Measurements from ENCODE around the gene CELF6. TPM values are rescaled to one million over a fixed set of nuclear protein-coding genes. Genes with fewer than 3 reads are reported as not detected.

CELF6 gene
- total RNA-seq, 4 donors from 2014 or later: 0.70 to 1.5 (median 0.99) TPM

DNA sequence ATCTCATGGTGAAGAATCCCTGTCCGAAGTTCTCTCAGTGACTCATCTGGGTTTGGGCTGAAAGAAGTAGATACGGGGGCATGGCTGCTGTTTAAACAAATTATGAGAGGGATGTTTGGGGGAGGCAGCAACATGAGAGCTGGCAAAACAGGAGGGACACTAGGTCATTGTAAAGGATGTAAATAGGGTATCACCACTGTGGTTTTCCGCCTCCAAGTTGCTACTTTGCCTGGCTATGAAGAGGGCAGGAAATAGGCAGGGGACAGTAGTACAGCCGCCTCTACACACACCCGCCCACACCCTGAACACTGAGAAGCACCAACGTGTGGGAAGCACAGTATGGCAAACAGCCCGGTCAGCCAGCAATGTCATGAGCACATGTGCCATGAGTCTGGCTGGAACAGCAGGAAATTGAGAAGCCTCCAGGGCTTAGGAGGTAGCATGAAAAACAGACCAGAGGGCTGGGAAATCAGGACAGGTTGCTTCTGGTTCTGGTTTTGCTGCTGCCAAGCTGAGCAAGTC is 38.8 kb upstream of the CELF6 start:
- 14% methylated on average over 7 of the region's 7 CpGs for WGBS
- Histone ChIP-seq H3K4me3 (no peak overlapping the region), H3K27me3 (no peaks in the 10 kb centered on the region), H3K4me1 (peaks cover 33% of the 10 kb centered on the region), H3K27ac (peak overlapping the region; percentile 77), H3K9me3 (no peaks in the 10 kb centered on the region), H3K36me3 (peaks cover 27% of the 10 kb centered on the region)
- DNase-seq (ENCODE audit: low spot score in 2 of 2): peak; percentile 84 to 88
- TF ChIP-seq POLR2AphosphoS5 (IDR thresholded peaks at IDR 0.05) (peak in 1 of 3 donors; percentile 30), EP300 (IDR thresholded peaks at IDR 0.05) (no peak)

DNA sequence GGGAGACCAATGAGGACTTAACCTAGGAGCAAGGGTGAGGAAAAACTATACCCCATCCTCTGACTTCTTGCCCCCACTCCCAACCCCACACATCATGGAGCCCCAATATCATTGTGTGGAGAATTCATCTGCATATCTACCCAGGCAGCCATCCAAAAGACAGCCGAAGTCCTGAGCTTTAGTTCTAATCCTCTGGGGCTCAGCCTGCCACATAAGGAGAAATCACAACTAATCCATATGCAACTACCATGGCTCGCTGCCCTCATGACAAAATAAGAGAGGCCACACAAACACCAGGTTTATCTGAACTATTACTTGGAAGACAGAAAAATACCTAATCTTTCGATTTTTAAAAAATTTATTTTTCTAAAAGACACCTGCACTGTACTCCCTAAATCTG is 38.2 kb upstream of the CELF6 start:
- Histone ChIP-seq H3K9me3 (no peaks in the 10 kb centered on the region), H3K27ac (peak overlapping the region; percentile 16), H3K27me3 (no peaks in the 10 kb centered on the region), H3K4me1 (peaks cover 33% of the 10 kb centered on the region), H3K36me3 (peaks cover 33% of the 10 kb centered on the region), H3K4me3 (no peak overlapping the region)
- 81% methylated on average over 3 of the region's 3 CpGs for WGBS
- TF ChIP-seq POLR2AphosphoS5 (IDR thresholded peaks at IDR 0.05) (no peak), EP300 (IDR thresholded peaks at IDR 0.05) (no peak), POLR2A (IDR thresholded peaks at IDR 0.05) (no peak)
- TF ChIP-seq, protein P1, sequence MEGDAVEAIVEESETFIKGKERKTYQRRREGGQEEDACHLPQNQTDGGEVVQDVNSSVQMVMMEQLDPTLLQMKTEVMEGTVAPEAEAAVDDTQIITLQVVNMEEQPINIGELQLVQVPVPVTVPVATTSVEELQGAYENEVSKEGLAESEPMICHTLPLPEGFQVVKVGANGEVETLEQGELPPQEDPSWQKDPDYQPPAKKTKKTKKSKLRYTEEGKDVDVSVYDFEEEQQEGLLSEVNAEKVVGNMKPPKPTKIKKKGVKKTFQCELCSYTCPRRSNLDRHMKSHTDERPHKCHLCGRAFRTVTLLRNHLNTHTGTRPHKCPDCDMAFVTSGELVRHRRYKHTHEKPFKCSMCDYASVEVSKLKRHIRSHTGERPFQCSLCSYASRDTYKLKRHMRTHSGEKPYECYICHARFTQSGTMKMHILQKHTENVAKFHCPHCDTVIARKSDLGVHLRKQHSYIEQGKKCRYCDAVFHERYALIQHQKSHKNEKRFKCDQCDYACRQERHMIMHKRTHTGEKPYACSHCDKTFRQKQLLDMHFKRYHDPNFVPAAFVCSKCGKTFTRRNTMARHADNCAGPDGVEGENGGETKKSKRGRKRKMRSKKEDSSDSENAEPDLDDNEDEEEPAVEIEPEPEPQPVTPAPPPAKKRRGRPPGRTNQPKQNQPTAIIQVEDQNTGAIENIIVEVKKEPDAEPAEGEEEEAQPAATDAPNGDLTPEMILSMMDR (IDR thresholded peaks at IDR 0.05): no peak
- DNase-seq (ENCODE audit: low spot score in 2 of 2): no peak

DNA sequence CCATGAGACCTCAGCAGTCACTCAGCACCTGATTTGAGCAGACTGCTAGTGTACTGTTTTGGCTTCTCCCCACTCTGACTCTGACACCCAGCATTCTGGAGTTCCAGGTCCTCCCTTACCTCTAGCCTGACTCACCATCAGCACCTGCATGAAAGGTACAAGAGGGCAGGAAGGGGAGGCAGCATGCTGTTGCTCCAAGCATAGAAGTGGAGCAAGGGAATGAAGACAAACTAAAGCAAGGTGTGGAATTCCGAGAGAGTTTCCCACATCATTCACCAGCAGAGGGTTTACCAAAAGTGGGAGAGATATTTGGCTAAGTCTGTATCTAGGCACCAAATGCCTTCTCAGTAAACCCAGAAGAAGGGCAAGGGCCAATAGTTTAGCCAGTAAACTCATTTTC is 34.5 kb upstream of the CELF6 start:
- no peak for DNase-seq (ENCODE audit: low spot score in 2 of 2)
- TF ChIP-seq POLR2AphosphoS5 (IDR thresholded peaks at IDR 0.05) (no peak), EP300 (IDR thresholded peaks at IDR 0.05) (no peak), POLR2A (IDR thresholded peaks at IDR 0.05) (no peak)
- TF ChIP-seq, protein P1 (IDR thresholded peaks at IDR 0.05): no peak
- peaks cover 20% of the 10 kb centered on the region for H3K4me1 ChIP-seq
- H3K9me3 ChIP-seq: no peaks in the 10 kb centered on the region
- H3K27me3 ChIP-seq: no peaks in the 10 kb centered on the region
- H3K27ac ChIP-seq: no peak overlapping the region
- H3K4me3 ChIP-seq: no peak overlapping the region
- 100% methylated on average over 1 of the region's 1 CpG for WGBS
- H3K36me3 ChIP-seq: peaks cover 67% of the 10 kb centered on the region

GRCh38 chr15:72353266-72353665 is 33.3 kb upstream of the CELF6 start:
- H3K27me3 ChIP-seq: no peaks in the 10 kb centered on the region
- H3K4me3 ChIP-seq: no peak overlapping the region
- WGBS: 91% methylated on average over 2 of the region's 2 CpGs
- no peak overlapping the region for H3K27ac ChIP-seq
- no peak for DNase-seq (ENCODE audit: low spot score in 2 of 2)
- H3K4me1 ChIP-seq: peaks cover 8% of the 10 kb centered on the region
- H3K36me3 ChIP-seq: peaks cover 79% of the 10 kb centered on the region
- TF ChIP-seq POLR2AphosphoS5 (IDR thresholded peaks at IDR 0.05): no peak
- TF ChIP-seq EP300 (IDR thresholded peaks at IDR 0.05): no peak
- TF ChIP-seq POLR2A (IDR thresholded peaks at IDR 0.05): no peak
- TF ChIP-seq, protein P1 (IDR thresholded peaks at IDR 0.05): no peak
- no peaks in the 10 kb centered on the region for H3K9me3 ChIP-seq

DNA sequence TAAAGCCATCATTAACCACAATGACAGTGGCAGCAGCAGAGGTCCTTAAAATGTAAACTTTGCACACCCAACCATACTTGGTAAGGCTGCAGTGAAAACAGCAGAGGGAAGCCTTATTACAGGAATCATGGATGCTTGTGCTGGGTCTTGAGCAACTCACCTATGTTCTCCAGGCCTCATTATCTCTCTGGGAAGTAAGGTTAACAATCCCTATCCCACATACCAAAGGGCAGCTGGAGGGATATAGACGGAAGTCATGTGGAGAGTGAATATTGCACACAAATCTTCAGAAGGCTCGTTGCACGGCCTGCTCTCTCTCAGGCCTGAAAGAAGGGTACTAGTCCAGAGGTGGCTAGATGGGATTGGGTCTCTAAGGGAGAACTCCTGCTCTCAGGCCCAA is 25.8 kb upstream of the CELF6 start:
- WGBS: 96% methylated on average over 3 of the region's 3 CpGs
- Histone ChIP-seq H3K4me3 (no peak overlapping the region), H3K36me3 (peaks cover 81% of the 10 kb centered on the region), H3K4me1 (no peaks in the 10 kb centered on the region), H3K27me3 (no peaks in the 10 kb centered on the region), H3K9me3 (no peaks in the 10 kb centered on the region), H3K27ac (no peak overlapping the region)
- DNase-seq (ENCODE audit: low spot score in 2 of 2): no peak
- TF ChIP-seq, protein P1 (IDR thresholded peaks at IDR 0.05): no peak
- TF ChIP-seq EP300 (IDR thresholded peaks at IDR 0.05) (no peak), POLR2A (IDR thresholded peaks at IDR 0.05) (no peak), POLR2AphosphoS5 (IDR thresholded peaks at IDR 0.05) (no peak)

DNA sequence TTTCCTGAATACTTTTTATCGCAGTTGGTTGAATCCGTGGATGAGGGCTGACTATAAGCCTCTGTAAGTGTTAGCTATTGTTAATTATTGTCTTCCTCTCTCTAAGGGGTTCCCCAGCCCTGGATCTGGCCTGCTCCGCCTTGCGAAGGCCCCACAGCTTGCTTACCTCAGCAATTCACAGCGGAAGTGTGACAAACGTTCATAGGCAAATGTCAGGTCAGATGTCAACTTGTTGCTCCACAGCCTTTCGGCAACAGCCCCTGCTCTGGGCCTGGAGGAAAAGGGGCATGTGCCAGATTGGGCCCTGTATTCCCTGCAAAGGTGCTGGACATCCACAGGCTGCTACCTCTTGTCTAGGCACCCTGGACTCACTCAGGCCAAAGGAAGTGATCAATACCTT is 25.3 kb upstream of the CELF6 start:
- H3K27ac ChIP-seq: no peak overlapping the region
- H3K4me1 ChIP-seq: no peaks in the 10 kb centered on the region
- DNase-seq (ENCODE audit: low spot score in 2 of 2): no peak
- no peak overlapping the region for H3K4me3 ChIP-seq
- TF ChIP-seq POLR2AphosphoS5 (IDR thresholded peaks at IDR 0.05): no peak
- TF ChIP-seq, protein P1 (IDR thresholded peaks at IDR 0.05): no peak
- TF ChIP-seq POLR2A (IDR thresholded peaks at IDR 0.05): no peak
- TF ChIP-seq EP300 (IDR thresholded peaks at IDR 0.05): no peak
- H3K36me3 ChIP-seq: peaks cover 75% of the 10 kb centered on the region
- WGBS: 83% methylated on average over 7 of the region's 7 CpGs
- H3K27me3 ChIP-seq: no peaks in the 10 kb centered on the region
- H3K9me3 ChIP-seq: no peaks in the 10 kb centered on the region

Measured in suprapubic skin (tissue), 4 donors.